Esophagus muscularis mucosa (tissue), 4 donors: ENCODE measurements around the gene DNAH10. TPM values are rescaled to one million over a fixed set of nuclear protein-coding genes. Genes with fewer than 3 reads are reported as not detected.

ENCODE experiments used
- DNase-seq: peaks from one replicate; pipeline ENCODE4 v3.0.0-alpha.2; 2017; ENCODE audit errors: extremely low spot score
- H3K27ac ChIP-seq, 4 donors: fragments of 200-600 bp; sonication (generic); replicated peaks in 1 of 4; 1 replicate in 3 of 4; 2 replicates in 1 of 4; pipeline ENCODE4 v1.5.1; 2016 to 2019; ENCODE audit warnings: mild to moderate bottlenecking in 1 of 4
- H3K27me3 ChIP-seq, 4 donors: fragments of 200-600 bp; sonication (generic); one replicate each; pipeline versions ENCODE4 v1.5.1 to v1.6.0; 2016 to 2019
- H3K36me3 ChIP-seq, 4 donors: fragments of 200-600 bp; sonication (generic); one replicate each; pipeline ENCODE4 v1.5.1; 2016 to 2019
- H3K4me1 ChIP-seq, 4 donors: fragments of 200-600 bp; sonication (generic); one replicate each; pipeline ENCODE4 v1.5.1; 2016 to 2019
- H3K4me3 ChIP-seq, 4 donors: fragments of 200-600 bp; sonication (generic); 1 replicate in 2 of 4; 2 replicates in 2 of 4; pipeline ENCODE4 v1.5.1; 2016 to 2019; ENCODE audit warnings: mild to moderate bottlenecking in 4 of 4, moderate library complexity in 1 of 4
- H3K9me3 ChIP-seq, 4 donors: fragments of 200-600 bp; sonication (generic); 1 replicate in 3 of 4; 2 replicates in 1 of 4; pipeline ENCODE4 v1.5.1; 2016 to 2019
- CTCF ChIP-seq, 3 experiments: fragments of 200-600 bp in 2 of 3; fragments of 450-650 bp in 1 of 3; sonication (generic) in 2 of 3; IDR thresholded peaks; one replicate each; pipeline ENCODE4 v1.5.1; 2017 to 2019; ENCODE audit warnings: antibody characterized with exemption in 3 of 3, mild to moderate bottlenecking in 2 of 3, moderate library complexity in 1 of 3
- EP300 ChIP-seq: sonication (generic); formaldehyde crosslinking; IDR thresholded peaks from one replicate; pipeline ENCODE4 v1.6.1; 2017; ENCODE audit warnings: antibody characterized with exemption
- POLR2A ChIP-seq: fragments of 450-650 bp; IDR thresholded peaks from one replicate; pipeline ENCODE4 v1.6.1; 2017; ENCODE audit warnings: antibody characterized with exemption, moderate library complexity, mild to moderate bottlenecking, low read depth
- POLR2AphosphoS5 ChIP-seq, 2 donors: sonication (generic); formaldehyde crosslinking; IDR thresholded peaks; one replicate each; pipeline ENCODE4 v1.6.1; 2017; ENCODE audit warnings: antibody characterized with exemption in 2 of 2
- WGBS: methylation state at CpG from one replicate; pipeline ENCODE4 v1.1.5; 2018; 5-methylcytosine and 5-hydroxymethylcytosine counted together
- intact Hi-C: fragments of 100-400 bp; cut with DNase I; formaldehyde crosslinking; loops from one replicate; pipeline ENCODE4 v1.15.1; 2023
- total RNA-seq, 4 donors: library from RNA; depleted of rRNA; stranded (reverse); fragments of >200 nt; gene quantifications; one replicate each; pipeline versions ENCODE4 v1.1.0 to v1.2.1, GENCODE V29; 2016

Gene DNAH10
- total RNA-seq, 4 donors from 2014 or later = 0.06 to 1.3 TPM; not detected in 2

GRCh38 chr12:123805173-123805572, 43.1 kb downstream of the DNAH10 start:
- intact Hi-C loops = no loop called here
- no peak overlapping the region for H3K4me3 ChIP-seq
- H3K27me3 ChIP-seq = peaks cover 0 to 17% (median 0%) of the 10 kb centered on the region in 4 donors
- no peak for TF ChIP-seq POLR2A
- TF ChIP-seq POLR2AphosphoS5 (IDR thresholded peaks at IDR 0.05) = no peak
- no peak for TF ChIP-seq EP300
- TF ChIP-seq CTCF (IDR thresholded peaks at IDR 0.05) = no peak
- no peaks in the 10 kb centered on the region for H3K36me3 ChIP-seq
- DNase-seq = no peak
- H3K27ac ChIP-seq = no peak overlapping the region
- no peaks in the 10 kb centered on the region for H3K4me1 ChIP-seq
- H3K9me3 ChIP-seq = no peaks in the 10 kb centered on the region
- WGBS = 83% methylated on average over 8 of the region's 8 CpGs

GRCh38 chr12:123807002-123807401, 44.9 kb downstream of the DNAH10 start:
- Histone ChIP-seq H3K27me3 (peaks cover 0 to 11% (median 0%) of the 10 kb centered on the region in 4 donors), H3K9me3 (no peaks in the 10 kb centered on the region), H3K4me1 (no peaks in the 10 kb centered on the region), H3K36me3 (no peaks in the 10 kb centered on the region), H3K4me3 (no peak overlapping the region), H3K27ac (no peak overlapping the region)
- TF ChIP-seq CTCF (IDR thresholded peaks at IDR 0.05) (no peak), POLR2A (no peak), EP300 (no peak), POLR2AphosphoS5 (IDR thresholded peaks at IDR 0.05) (no peak)
- DNase-seq = no peak
- 94% methylated on average over 4 of the region's 4 CpGs for WGBS
- intact Hi-C loops = no loop called here

- no peaks in the 10 kb centered on the region for H3K36me3 ChIP-seq
- WGBS = 10% methylated on average over 2 of the region's 2 CpGs
- no peak for TF ChIP-seq POLR2AphosphoS5 (IDR thresholded peaks at IDR 0.05)
- TF ChIP-seq EP300 = no peak
- TF ChIP-seq CTCF (IDR thresholded peaks at IDR 0.05) = no peak
- TF ChIP-seq POLR2A = no peak
- no peaks in the 10 kb centered on the region for H3K9me3 ChIP-seq
- H3K27ac ChIP-seq = no peak overlapping the region
- intact Hi-C loops = no loop called here
- no peaks in the 10 kb centered on the region for H3K4me1 ChIP-seq
- no peak for DNase-seq
- H3K4me3 ChIP-seq = no peak overlapping the region
- peaks cover 0 to 11% (median 0%) of the 10 kb centered on the region in 4 donors for H3K27me3 ChIP-seq
Observed at GRCh38 chr12:123807670-123808069, 45.6 kb downstream of the DNAH10 start.

GRCh38 chr12:123808167-123808566, 46.1 kb downstream of the DNAH10 start:
- 72% methylated on average over 4 of the region's 4 CpGs for WGBS
- no peaks in the 10 kb centered on the region for H3K9me3 ChIP-seq
- H3K4me3 ChIP-seq = no peak overlapping the region
- no peaks in the 10 kb centered on the region for H3K36me3 ChIP-seq
- DNase-seq = no peak
- no peaks in the 10 kb centered on the region for H3K4me1 ChIP-seq
- peaks cover 0 to 11% (median 0%) of the 10 kb centered on the region in 4 donors for H3K27me3 ChIP-seq
- intact Hi-C loops = no loop called here
- no peak overlapping the region for H3K27ac ChIP-seq
- TF ChIP-seq CTCF (IDR thresholded peaks at IDR 0.05) (no peak), POLR2A (no peak), POLR2AphosphoS5 (IDR thresholded peaks at IDR 0.05) (no peak), EP300 (no peak)

DNA sequence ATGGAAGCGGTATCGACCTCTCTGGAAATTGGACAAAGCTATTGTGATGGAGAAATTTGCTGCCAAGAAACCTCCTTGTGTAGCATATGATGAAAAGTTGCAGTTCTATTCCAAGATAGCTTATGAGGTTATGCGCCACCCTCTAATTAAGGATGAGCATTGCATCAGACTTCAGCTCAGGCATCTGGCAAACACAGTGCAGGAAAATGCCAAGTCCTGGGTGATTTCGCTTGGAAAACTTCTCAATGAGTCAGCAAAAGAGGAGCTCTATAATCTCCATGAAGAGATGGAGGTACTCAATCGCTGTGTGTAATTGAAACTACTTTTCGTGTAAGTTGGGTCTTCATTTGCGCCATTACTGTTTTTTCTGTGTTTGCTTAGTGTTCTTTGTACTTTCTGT, 51.2 kb downstream of the DNAH10 start:
- Histone ChIP-seq H3K4me1 (no peaks in the 10 kb centered on the region), H3K9me3 (peaks cover 0 to 18% (median 17%) of the 10 kb centered on the region in 4 donors), H3K27me3 (peaks cover 0 to 11% (median 0%) of the 10 kb centered on the region in 4 donors), H3K36me3 (no peaks in the 10 kb centered on the region), H3K4me3 (no peak overlapping the region), H3K27ac (no peak overlapping the region)
- intact Hi-C loops = no loop called here
- no peak for DNase-seq
- TF ChIP-seq POLR2AphosphoS5 (IDR thresholded peaks at IDR 0.05) = no peak
- TF ChIP-seq EP300 = no peak
- no peak for TF ChIP-seq POLR2A
- TF ChIP-seq CTCF (IDR thresholded peaks at IDR 0.05) = no peak
- 88% methylated on average over 7 of the region's 7 CpGs for WGBS
